Stimulated activated CD4-positive, alpha-beta T cell treated with anti-CD3 and anti-CD28 coated beads, Interleukin-15, amount 100 ng/mL, for 1 hour (primary cell): ENCODE results near the gene LAMTOR5.
"Not testable (repeated sequence)": the region's sequence is repeated elsewhere in the genome, so short reads cannot be mapped to it uniquely, and the experiment has no call there.

Experiments used
- DNase-seq, 2 donors: peaks; one replicate each; pipeline ENCODE4 v3.0.0-alpha.2; 2020; ENCODE audit warnings: low read depth in 1 of 2, low spot score in 1 of 2

Gene LAMTOR5

DNA sequence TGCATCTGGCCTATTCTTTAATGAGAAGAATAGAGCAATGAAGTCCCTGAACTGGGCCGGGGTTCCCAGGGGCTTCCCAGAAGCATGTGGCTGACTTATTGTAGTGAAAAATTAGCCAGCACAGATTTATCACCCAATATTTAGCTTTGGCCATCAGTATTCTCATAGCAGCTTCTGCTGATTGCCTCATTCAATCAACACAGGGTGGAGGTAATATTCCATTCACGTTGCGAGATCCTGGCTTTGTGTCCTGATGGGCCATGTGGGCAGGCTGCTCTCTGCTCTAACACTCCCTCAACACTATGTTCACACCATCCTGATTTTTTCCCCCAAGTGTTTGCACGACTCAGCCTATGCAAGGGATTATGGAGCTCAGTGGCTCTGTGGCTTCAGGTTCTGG is 21.5 kb upstream of the LAMTOR5 start:
- DNase-seq = no peak

DNA sequence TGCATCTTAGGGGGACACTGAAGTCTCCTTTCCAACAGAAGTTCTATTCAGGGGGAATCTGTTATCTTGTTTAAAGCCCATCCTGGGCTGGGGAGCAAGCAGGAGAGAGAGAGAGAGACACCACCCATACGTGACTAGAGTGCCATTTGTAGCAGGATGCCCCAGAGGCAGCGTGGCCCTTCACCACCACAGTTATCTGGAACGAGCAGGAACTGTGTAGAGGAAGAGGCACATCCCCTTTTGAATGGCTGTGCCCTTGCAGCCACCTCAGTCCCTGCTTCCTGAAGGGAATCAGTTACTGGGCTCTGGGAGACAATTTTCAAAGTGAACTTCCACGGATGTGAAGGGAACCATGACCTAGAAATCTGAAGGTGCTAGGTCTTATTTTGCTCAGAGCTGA is 19.4 kb upstream of the LAMTOR5 start:
- DNase-seq = no peak

DNA sequence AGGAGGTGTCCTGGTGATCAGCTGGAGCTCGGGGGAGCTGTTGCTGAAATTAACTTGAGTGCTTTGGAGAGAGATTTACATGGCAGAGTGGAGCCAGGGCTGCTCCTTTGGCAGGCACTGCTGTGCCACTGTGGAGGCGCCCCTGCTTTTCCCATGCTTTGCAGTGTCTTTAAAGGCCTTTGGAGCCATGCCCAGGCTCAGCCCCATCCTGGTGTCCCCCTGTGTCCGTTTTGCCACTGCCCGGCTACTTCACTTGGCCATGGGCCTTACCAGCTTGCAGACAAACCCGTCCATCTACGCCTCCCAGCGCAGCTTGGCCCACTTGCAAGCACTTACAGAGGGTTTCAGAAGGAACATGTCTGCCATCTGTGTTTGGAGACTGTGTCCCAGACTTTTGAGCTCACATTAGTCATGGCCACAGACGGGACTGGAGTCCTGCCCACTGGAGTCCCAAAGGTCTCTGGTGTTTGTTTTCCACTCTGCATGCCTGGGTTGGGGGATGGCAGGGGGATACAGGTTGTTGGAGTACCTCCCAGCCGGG is 18.2 kb upstream of the LAMTOR5 start:
- DNase-seq = no peak

DNA sequence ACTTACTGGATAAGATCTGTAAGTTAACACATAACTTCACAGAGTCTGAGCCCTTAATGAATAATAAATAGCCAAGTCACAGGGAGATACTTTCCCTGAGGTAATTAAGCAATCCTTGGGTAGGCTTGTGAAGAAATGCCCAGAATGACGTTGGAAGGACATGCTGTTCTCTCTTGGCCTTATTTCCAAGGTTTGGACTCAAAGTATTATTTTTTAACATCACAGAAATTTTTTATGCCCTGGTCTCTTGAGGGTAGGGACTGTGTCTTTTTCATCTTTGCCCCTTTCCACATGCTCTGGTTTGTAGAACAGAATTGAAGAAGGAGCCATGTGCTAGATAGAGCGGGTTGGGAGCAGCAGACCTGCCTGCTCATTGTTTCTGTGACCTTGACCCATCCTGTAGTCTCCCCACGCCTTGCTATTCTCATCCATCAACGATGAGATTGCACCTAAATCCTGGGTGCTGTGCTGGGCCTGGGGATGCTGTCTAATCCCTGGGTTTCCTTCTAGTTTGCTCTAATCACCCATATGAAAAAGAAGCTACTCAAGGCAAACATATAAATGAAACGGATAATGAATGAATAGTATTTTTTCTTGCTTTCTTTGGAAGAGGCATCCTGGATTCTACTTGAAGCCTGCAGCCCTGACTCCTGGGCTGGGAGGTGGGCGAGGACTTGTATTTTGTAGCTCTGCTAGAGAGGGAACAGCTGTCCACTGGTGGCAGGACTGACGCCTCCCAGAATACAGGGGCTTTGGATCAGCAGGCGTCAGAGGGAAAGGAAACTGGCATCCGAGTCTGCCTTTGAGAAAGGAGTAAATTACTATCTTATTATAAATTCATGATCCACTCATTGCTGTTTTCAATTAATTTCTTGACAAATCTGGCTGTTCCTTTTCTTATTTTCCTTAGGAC is 17.5 kb upstream of the LAMTOR5 start:
- no peak for DNase-seq

DNA sequence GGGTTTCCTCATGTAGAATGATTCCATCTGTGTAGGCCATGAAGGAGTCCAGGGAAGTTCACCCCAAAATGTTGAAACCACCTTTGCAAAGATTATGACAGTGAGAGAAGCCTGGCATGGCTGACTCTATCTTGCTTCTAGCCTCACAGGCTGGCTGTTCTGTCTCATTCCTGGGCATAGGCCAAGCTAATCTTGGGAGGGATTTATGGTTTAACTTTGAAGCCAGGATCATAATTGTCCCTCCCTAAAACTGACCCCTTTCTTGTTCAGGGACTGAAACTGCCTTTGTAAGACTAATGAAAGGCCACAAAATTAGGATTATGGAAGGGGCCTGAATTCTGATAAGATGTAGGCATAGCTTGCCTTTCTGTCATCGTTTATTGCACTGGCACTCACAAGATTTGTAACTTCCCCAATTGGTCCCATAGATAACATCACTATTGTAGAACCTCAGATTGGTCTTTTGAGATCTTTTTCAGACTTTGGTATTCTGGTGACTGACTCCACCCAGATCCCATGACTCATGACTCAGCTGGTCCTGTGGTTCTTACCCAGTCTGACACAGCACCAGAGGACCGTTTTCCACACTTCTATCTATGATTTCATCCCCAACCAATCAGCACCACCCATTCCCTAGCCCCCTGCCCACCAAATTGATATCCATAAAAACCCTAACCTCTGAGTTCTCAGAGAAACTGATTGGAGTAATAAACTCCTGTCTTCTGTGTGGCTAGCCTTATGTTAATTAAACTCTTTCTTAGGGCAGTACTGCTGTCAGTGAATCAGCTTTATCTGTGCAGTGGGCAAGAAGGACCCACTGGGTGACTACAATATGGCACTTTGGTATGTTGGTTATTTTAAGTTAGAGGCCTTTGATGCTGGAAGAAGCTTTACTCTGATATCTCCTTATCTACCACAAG is 13.6 kb upstream of the LAMTOR5 start:
- DNase-seq = no peak

DNA sequence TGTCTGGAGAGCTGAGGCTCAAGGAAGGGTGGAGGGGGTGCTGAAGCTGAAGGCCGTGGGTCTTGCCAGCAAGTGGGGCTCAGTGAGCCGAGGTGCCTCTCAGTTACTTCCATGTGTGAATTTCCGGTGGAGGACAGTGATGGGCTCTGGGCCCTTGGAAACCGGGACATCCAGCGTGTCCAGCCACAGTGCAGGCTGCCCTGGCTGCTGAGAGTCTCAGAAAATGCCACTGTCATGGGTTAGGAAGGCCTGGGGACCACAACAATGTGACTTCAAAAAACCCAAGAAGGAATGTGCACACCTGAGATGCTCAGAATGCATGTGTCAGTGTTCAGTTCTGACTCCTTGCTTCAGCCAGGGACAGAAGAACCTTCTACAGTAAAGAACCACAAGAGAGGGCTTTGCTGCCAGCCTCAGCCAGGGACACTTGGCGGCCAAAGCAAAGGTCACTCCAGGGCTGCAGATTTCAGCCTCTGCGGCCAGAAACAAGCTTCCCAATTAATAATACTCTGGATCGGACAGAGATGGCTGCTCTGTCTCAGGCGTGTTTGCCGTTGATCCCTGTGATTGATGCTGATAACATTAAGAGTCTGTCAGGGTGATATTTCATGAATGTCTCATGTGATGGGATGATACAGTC is 12.6 kb upstream of the LAMTOR5 start:
- no peak for DNase-seq

DNA sequence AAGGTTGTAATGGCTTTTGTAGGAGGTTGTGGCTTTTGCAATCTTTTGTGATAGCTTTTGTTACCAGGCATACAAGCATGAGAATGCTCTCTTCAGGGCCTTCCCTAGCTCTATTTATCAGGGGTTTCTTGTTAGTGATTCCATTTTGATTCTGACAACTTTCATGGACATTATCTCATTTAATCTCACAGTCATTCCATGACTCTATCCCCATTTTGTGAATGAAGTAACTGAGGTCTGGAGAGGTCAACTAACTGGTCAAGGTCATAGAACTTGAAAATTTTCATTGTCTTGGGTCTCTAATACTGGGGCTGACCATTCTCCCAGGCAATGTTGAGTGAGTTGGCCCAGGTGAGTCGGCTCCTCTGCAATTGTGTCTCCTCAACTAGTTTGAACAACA is 11.2 kb upstream of the LAMTOR5 start:
- no peak for DNase-seq

DNA sequence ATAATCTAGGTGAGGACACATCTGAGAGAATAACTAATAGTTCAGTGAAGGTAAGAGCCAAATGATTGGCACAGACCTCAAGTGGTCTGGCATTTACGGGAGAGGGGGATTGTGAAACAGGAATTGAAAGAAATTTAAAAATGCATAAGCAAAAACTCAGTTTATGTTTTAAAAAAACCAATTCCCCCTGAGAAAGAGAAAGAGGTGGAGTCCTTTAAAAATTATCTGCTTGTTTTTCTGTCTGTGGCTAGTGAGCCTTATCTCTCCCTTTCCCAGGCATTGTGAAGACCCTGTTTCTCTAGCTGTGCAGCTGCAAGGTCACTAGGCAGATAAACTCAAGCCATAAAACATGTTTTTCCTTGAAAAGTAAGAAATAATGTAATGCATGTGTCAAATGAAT is 5.6 kb upstream of the LAMTOR5 start:
- not testable (repeated sequence) for DNase-seq

DNA sequence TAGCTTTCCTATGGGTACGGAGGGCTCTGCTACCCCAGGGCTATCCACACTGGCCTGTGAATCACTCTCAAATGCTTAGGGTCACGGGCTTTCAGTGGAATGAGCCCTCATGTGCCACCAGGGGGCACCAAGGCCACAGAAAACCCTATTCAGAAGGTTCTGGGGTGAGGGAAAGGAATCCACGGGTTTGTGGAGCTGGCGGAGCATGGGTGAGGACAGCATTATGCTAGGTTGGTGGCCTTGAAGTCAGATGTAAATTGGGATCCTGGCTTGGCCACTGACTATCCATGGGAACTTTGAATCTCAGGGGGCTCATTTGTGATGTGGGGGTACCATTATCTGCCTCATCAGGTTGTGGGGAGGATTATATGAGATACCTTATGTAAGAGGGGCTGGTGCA is 5.1 kb upstream of the LAMTOR5 start:
- peak; percentile 16 to 37 for DNase-seq

DNA sequence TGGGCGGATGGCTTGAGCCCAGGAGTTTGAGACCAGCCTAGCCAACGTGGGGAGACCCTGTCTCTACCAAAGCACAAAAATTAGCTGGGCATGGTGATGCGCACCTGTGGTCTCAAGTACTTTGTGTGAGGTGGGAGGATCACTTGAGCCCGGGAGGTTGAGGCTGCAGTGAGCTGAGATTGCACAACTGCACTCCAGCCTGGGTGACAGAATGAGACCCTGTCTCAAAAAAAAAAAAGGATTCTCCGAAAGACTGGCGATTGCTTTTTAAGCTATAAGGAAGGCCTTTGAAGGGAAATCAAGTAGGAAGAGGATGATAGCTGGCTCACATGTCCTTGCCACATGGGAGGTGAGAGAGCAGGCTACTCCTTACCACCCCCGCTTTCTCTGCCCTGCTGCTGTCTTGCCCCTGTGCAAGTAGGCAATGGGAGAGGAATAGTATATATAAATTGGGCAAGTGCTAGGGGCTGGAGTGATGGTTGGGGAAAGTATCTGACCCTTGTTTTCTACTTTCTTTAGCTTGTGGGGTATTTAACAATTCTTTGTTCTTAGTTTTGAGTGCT is 3.8 kb upstream of the LAMTOR5 start:
- no peak for DNase-seq

DNA sequence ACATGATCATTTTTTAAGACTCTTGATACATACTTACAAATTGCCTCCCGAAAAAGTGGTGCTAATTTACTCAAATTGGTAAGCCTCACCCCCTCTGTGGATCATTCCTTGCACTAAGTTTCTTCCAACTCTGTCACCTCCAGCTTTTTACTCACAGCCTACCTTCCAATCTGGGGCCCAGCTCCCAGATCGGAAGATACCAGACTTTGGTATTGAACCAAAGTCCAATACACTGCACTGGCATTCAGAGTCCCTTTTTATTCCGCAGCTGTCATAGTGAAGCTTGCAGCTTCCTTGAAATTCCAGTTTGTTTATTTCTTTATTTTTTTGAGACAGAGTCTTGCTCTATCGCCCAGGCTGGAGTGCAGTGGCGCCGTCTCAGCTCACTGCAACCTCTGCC is 1.8 kb upstream of the LAMTOR5 start:
- DNase-seq = no peak

DNA sequence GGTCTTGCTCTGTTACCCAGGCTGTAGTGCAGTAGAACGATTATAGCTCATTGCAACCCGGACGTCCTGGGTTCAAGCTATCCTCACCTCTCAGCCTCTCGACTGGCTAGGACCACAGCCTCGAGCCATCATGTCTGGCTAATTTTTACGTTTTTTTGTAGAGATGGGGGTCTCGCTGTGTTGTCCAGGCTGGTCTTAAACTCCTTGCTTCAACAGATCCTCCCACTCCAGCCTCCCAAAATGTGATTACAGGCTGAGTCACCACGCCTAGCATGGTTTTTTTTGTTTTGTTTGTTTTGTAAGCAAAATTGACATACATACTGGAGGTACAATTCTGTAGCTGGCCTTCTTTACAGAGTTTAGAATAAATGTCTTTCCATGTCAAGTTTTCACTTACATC is 994 bp upstream of the LAMTOR5 start:
- no peak for DNase-seq

DNA sequence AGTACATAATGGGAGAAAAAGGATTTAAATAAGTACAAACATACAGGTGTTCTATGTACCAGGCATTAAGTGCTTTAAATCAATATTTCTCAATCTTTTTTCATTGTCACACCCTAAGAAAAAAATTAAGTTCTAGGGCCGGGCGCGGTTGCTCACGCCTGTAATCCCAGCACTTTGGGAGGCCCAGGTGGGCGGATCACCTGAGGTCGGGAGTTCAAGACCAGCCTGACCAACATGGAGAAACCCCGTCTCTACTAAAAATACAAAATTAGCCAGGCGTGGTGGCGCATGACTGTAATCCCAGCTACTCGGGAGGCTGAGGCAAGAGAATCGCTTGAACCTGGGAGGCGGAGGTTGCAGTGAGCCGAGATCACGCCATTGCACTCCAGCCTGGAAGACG is 1.1 kb downstream of the LAMTOR5 start:
- not testable (repeated sequence) for DNase-seq

DNA sequence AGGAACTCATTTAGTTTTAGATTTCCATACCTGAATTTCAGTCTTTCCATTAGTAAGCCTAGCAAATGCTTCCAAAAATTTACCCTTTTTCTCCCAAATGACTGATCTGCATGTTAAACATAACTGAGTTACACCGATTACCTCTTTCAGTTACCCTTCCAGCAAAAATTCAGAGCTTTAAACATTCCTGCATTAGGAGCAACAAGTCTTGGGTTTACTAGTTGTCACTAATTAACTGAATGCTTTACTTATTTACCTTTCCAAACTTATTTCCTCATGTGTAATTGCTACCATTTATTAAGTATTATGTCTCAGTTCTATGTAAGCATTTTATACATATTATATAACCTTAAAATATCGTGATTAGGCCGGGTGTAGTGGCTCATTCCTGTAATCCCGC is 3.1 kb downstream of the LAMTOR5 start:
- DNase-seq = no peak

DNA sequence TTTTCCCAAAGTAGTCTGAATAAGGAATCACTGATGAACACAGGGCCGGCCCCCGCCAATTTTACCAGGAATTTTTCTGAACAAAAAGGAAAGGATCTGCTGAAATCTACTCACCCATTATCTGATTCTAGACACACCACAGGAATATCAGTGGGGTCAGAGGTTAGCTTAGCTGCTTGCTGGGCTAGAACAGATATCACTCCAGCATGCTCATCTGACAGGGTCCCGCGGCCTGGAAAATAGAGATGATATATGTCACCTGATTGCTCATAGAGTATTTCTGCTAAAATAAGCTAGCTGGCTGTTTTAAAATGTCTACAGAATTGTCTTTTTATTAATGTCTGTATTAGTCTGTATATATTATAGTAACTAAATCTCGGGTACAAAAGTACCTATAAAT is 3.7 kb downstream of the LAMTOR5 start:
- no peak for DNase-seq

DNA sequence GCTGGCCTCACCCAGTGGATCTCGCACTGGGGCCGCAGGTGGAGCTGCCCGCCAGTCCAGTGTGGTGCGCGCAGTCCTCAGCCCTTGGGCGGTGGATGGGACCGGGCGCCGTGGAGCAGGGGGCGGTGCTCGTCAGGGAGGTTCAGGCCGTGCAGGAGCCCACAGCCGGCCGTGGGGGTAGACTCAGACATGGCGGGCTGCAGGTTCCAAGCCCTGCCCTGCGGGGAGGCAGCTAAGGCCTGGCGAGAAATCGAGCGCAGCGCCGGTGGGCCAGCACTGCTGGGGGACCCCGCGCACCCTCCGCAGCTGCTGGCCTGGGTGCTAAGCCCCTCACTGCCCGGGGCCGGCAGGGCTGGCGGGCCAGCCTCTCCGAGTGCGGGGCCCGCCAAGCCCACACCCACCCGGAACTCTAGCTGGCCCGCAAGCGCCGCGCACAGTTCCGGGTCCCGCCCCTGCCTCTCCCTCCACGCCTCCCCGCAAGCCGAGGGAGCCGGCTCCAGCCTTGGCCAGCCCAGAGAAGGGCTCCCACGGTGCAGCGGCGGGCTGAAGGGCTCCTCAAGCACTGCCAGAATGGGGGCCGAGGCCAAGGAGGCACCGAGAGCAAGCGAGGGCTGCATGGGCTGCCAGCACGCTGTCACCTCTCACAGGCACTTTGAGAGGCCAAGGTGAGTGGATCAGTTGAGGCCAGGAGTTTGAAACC is 11.1 kb downstream of the LAMTOR5 start:
- not testable (repeated sequence) for DNase-seq

DNA sequence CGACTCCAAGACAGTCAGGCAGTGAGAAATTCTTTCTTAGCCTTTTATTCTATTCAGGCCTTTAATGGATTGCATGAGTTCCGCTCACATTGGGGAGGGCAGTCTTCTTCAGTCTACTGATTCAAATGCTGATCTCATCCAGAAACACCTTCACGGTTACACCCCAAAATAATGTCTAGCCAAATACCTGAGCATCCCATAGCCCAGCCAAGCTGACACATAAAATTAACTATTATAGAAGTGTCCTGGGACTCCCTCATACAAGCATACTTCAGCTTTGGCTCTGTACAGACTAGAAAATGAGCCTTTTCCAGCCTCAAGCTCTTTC is 13.0 kb downstream of the LAMTOR5 start:
- DNase-seq = no peak

DNA sequence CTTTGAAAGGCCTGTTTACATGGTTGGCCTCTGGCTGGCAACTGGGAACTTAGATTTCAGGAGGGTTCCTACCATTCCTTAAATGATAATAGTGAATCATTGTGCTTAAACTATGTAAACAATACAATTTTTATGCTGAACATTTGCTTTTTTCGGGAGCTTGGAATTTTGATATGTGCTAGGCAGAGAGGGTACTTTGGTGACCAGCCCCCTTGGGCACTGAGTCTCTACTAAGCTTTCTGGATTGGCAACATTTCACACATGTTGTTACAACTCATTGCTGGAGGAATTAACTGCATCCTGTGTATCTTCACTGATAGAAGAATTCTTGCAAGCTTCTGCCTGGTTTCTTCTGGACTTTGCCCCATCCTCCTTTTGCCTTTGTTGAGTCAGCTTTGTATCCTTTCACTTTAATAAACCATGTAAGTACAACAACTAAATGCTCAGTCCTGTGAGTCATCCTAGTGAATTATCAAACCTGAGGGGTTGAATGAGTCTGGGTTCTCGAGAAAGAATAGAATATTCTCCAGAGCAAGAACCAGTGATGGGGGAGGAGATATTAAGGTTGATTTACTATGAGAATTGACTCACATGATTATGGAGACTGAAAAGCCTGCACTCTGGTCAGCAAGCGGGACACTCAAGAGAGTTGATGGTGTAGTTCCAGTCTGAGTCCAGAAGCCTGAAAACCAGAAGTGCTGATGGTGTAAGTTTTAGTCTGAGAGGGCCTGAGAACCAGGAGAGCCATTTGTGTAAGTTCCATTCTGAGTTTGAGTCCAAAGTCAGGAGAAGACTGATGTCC is 13.6 kb downstream of the LAMTOR5 start:
- no peak for DNase-seq

DNA sequence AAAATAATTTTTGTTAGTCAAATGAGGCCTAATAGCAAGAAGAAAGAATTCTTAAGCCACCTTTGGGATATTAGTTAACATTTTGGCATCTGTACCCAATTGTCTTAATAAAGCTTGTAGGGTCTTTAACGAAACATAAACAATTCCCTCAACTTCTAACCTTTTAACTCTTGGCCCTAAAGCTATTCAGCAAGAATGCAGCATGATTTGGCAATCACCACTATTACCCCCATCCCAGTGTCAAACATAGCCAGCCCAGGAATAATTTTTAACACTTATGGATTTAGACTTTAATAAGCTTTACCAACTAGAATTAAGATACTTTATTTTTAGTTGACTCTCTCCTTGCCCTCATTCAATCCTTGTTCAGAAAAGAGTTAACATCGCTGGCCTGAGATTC is 14.2 kb downstream of the LAMTOR5 start:
- no peak for DNase-seq
